ENCODE measurements around the gene PRKCH. TPM values are rescaled to one million over a fixed set of nuclear protein-coding genes. Genes with fewer than 3 reads are reported as not detected.

The PRKCH gene
- total and polyA plus RNA-seq, 2 donors from 2014 or later: 8.3 to 47.0 TPM

GRCh38 chr14:61472801-61473376, 151.5 kb downstream of the PRKCH start:
- no peak for DNase-seq
- no peak for FAIRE-seq
- intact Hi-C loops (cut with DNase I): no loop called here
- Histone ChIP-seq H3K4me3 (ENCODE audit: low read length in 3 of 3) (no peak overlapping the region), H3K27ac (ENCODE audit: low read depth in 2 of 2, low read length in 2 of 2) (no peak overlapping the region), H3K36me3 (ENCODE audit: control insufficient read depth in 2 of 3, insufficient read depth in 3 of 3, low read length in 3 of 3) (no peaks in the 10 kb centered on the region), H3K9me3 (ENCODE audit: control insufficient read depth in 2 of 3, insufficient read depth in 1 of 3, low read length in 3 of 3) (no peaks in the 10 kb centered on the region), H3K9ac (ENCODE audit: low read length in 3 of 3) (no peak overlapping the region), H3K27me3 (ENCODE audit: control insufficient read depth, insufficient read depth, low read length) (no peaks in the 10 kb centered on the region), H3K4me1 (ENCODE audit: control insufficient read depth in 2 of 3, insufficient read depth in 2 of 3, low read depth in 1 of 3, low read length in 3 of 3) (peaks cover 0 to 30% (median 28%) of the 10 kb centered on the region in 3 donors)
- no peak for TF ChIP-seq CTCF (IDR thresholded peaks at IDR 0.05; ENCODE audit: borderline replicate concordance, extremely low read depth, insufficient read depth)

- no peak for FAIRE-seq
- intact Hi-C loops (cut with DNase I): no loop called here
Observed at GRCh38 chr14:61474015-61474414, 152.6 kb downstream of the PRKCH start.

GRCh38 chr14:61474701-61475100, 153.3 kb downstream of the PRKCH start:
- Histone ChIP-seq H3K4me3 (ENCODE audit: low read length in 3 of 3) (no peak overlapping the region), H3K9me3 (ENCODE audit: control insufficient read depth in 2 of 3, insufficient read depth in 1 of 3, low read length in 3 of 3) (no peaks in the 10 kb centered on the region), H3K9ac (ENCODE audit: low read length in 3 of 3) (peak overlapping the region in 1 of 3 donors; percentile 30), H3K4me1 (ENCODE audit: control insufficient read depth in 2 of 3, insufficient read depth in 2 of 3, low read depth in 1 of 3, low read length in 3 of 3) (peaks cover 0 to 44% (median 41%) of the 10 kb centered on the region in 3 donors), H3K27me3 (ENCODE audit: control insufficient read depth, insufficient read depth, low read length) (no peaks in the 10 kb centered on the region), H3K27ac (ENCODE audit: low read depth in 2 of 2, low read length in 2 of 2) (peak overlapping the region; percentile 53 to 68), H3K36me3 (ENCODE audit: control insufficient read depth in 2 of 3, insufficient read depth in 3 of 3, low read length in 3 of 3) (no peaks in the 10 kb centered on the region)
- intact Hi-C loops (cut with DNase I): no loop called here
- DNase-seq (no peak), FAIRE-seq (no peak)
- TF ChIP-seq CTCF (IDR thresholded peaks at IDR 0.05; ENCODE audit: borderline replicate concordance, extremely low read depth, insufficient read depth): no peak

More at GRCh38 chr14:61474015-61474414, 152.6 kb downstream of the PRKCH start:
- H3K27ac ChIP-seq (ENCODE audit: low read depth in 2 of 2, low read length in 2 of 2): no peak overlapping the region
- no peak overlapping the region for H3K4me3 ChIP-seq (ENCODE audit: low read length in 3 of 3)
- H3K27me3 ChIP-seq (ENCODE audit: control insufficient read depth, insufficient read depth, low read length): no peaks in the 10 kb centered on the region
- TF ChIP-seq CTCF (IDR thresholded peaks at IDR 0.05; ENCODE audit: borderline replicate concordance, extremely low read depth, insufficient read depth): no peak
- no peaks in the 10 kb centered on the region for H3K9me3 ChIP-seq (ENCODE audit: control insufficient read depth in 2 of 3, insufficient read depth in 1 of 3, low read length in 3 of 3)
- H3K4me1 ChIP-seq (ENCODE audit: control insufficient read depth in 2 of 3, insufficient read depth in 2 of 3, low read depth in 1 of 3, low read length in 3 of 3): peaks cover 0 to 41% (median 36%) of the 10 kb centered on the region in 3 donors
- no peak for DNase-seq
- no peaks in the 10 kb centered on the region for H3K36me3 ChIP-seq (ENCODE audit: control insufficient read depth in 2 of 3, insufficient read depth in 3 of 3, low read length in 3 of 3)
- H3K9ac ChIP-seq (ENCODE audit: low read length in 3 of 3): no peak overlapping the region

GRCh38 chr14:61475316-61475715, 153.9 kb downstream of the PRKCH start:
- H3K9ac ChIP-seq (ENCODE audit: low read length in 3 of 3): no peak overlapping the region
- peak; percentile 42 for TF ChIP-seq CTCF (IDR thresholded peaks at IDR 0.05; ENCODE audit: borderline replicate concordance, extremely low read depth, insufficient read depth)
- H3K36me3 ChIP-seq (ENCODE audit: control insufficient read depth in 2 of 3, insufficient read depth in 3 of 3, low read length in 3 of 3): no peaks in the 10 kb centered on the region
- no peaks in the 10 kb centered on the region for H3K27me3 ChIP-seq (ENCODE audit: control insufficient read depth, insufficient read depth, low read length)
- H3K27ac ChIP-seq (ENCODE audit: low read depth in 2 of 2, low read length in 2 of 2): peak overlapping the region; percentile 38 to 68
- H3K9me3 ChIP-seq (ENCODE audit: control insufficient read depth in 2 of 3, insufficient read depth in 1 of 3, low read length in 3 of 3): no peaks in the 10 kb centered on the region
- peaks cover 0 to 44% (median 37%) of the 10 kb centered on the region in 3 donors for H3K4me1 ChIP-seq (ENCODE audit: control insufficient read depth in 2 of 3, insufficient read depth in 2 of 3, low read depth in 1 of 3, low read length in 3 of 3)
- H3K4me3 ChIP-seq (ENCODE audit: low read length in 3 of 3): no peak overlapping the region
- DNase-seq: peak in 2 of 5 donors; percentile 57 to 77
- FAIRE-seq: no peak
- intact Hi-C loops (cut with DNase I): no loop called here

Measured in kidney (tissue), 14 donors.